HEK293T (cell line): ENCODE data around the gene AMOTL2.

ENCODE experiments used
- BHLHE40 ChIP-seq: fragments of 450-650 bp; IDR thresholded peaks from 2 replicates; pipeline ENCODE4 v1.6.1; 2016; ENCODE audit warnings: mild to moderate bottlenecking, moderate library complexity, borderline replicate concordance
- CTBP1 ChIP-seq: fragments of 450-650 bp; IDR thresholded peaks from 2 replicates; pipeline ENCODE4 v1.6.1; 2016; ENCODE audit warnings: borderline replicate concordance
- ELF4 ChIP-seq: fragments of 450-650 bp; IDR thresholded peaks from 2 replicates; pipeline ENCODE4 v1.6.1; 2017; ENCODE audit warnings: antibody characterized with exemption
- FOXM1 ChIP-seq: fragments of 450-650 bp; IDR thresholded peaks from 2 replicates; pipeline ENCODE4 v1.6.1; 2017; ENCODE audit warnings: mild to moderate bottlenecking, borderline replicate concordance
- SP1 ChIP-seq: fragments of 450-650 bp; IDR thresholded peaks from 2 replicates; pipeline ENCODE4 v1.6.1; 2017
- SUZ12 ChIP-seq: fragments of 450-650 bp; IDR thresholded peaks from 2 replicates; pipeline ENCODE4 v1.6.1; 2016; ENCODE audit warnings: mild to moderate bottlenecking
- TARDBP ChIP-seq: fragments of 450-650 bp; IDR thresholded peaks from 2 replicates; pipeline ENCODE4 v1.6.1; 2016
- ZNF384 ChIP-seq: fragments of 450-650 bp; IDR thresholded peaks from 2 replicates; pipeline ENCODE4 v1.6.1; 2016

- TF ChIP-seq TARDBP (no peak), BHLHE40 (no peak), CTBP1 (no peak), SP1 (no peak), FOXM1 (no peak), ELF4 (no peak), SUZ12 (no peak), ZNF384 (no peak)
Observed at GRCh38 chr3:134342259-134342658, 32.0 kb downstream of the AMOTL2 start.
